ENCODE results near the gene CLDN20.
"Not testable (repeated sequence)": the region's sequence is repeated elsewhere in the genome, so short reads cannot be mapped to it uniquely, and the experiment has no call there.

The CLDN20 gene

DNA sequence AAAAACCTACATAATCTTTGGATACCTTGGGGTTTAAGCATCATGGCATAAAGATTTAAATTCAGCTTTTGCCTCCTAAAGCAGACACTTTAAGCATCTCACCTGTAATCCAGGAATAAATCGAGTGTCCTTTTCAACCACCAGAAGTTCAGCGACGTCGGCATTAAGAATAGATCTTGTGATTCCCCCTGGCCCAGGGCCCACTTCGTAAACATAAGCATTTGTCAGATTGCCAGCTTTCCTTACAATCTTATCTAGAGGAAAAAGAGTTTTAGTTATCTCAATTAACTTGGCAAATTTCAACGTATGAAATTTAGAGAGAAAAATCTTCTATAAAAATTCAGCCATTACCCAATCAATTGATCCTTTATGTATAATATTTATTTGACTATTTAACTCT is 47.3 kb downstream of the CLDN20 start (continued):
- TF ChIP-seq, protein P1, sequence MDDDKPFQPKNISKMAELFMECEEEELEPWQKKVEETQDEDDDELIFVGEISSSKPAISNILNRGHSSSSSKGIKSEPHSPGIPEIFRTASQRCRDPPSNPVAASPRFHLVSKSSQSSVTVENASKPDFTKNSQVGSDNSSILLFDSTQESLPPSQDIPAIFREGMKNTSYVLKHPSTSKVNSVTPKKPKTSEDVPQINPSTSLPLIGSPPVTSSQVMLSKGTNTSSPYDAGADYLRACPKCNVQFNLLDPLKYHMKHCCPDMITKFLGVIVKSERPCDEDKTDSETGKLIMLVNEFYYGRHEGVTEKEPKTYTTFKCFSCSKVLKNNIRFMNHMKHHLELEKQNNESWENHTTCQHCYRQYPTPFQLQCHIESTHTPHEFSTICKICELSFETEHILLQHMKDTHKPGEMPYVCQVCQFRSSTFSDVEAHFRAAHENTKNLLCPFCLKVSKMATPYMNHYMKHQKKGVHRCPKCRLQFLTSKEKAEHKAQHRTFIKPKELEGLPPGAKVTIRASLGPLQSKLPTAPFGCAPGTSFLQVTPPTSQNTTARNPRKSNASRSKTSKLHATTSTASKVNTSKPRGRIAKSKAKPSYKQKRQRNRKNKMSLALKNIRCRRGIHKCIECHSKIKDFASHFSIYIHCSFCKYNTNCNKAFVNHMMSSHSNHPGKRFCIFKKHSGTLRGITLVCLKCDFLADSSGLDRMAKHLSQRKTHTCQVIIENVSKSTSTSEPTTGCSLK (tag by site-specific recombination; IDR thresholded peaks at IDR 0.05) = no peak
- TF ChIP-seq, protein P2, sequence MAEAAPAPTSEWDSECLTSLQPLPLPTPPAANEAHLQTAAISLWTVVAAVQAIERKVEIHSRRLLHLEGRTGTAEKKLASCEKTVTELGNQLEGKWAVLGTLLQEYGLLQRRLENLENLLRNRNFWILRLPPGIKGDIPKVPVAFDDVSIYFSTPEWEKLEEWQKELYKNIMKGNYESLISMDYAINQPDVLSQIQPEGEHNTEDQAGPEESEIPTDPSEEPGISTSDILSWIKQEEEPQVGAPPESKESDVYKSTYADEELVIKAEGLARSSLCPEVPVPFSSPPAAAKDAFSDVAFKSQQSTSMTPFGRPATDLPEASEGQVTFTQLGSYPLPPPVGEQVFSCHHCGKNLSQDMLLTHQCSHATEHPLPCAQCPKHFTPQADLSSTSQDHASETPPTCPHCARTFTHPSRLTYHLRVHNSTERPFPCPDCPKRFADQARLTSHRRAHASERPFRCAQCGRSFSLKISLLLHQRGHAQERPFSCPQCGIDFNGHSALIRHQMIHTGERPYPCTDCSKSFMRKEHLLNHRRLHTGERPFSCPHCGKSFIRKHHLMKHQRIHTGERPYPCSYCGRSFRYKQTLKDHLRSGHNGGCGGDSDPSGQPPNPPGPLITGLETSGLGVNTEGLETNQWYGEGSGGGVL (tag by site-specific recombination; IDR thresholded peaks at IDR 0.05) = no peak
- TF ChIP-seq ZNF311 (tag by site-specific recombination; IDR thresholded peaks at IDR 0.05; ENCODE audit: borderline replicate concordance) (no peak), ZNF654 (tag by site-specific recombination; IDR thresholded peaks at IDR 0.05; ENCODE audit: low read depth) (no peak), ZBTB48 (tag by site-specific recombination; IDR thresholded peaks at IDR 0.05) (no peak)
- TF ChIP-seq, protein P3, sequence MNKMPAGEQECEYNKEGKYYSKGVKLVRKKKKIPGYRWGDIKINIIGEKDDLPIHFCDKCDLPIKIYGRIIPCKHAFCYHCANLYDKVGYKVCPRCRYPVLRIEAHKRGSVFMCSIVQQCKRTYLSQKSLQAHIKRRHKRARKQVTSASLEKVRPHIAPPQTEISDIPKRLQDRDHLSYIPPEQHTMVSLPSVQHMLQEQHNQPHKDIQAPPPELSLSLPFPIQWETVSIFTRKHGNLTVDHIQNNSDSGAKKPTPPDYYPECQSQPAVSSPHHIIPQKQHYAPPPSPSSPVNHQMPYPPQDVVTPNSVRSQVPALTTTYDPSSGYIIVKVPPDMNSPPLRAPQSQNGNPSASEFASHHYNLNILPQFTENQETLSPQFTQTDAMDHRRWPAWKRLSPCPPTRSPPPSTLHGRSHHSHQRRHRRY (tag by site-specific recombination; IDR thresholded peaks at IDR 0.05) = no peak
- TF ChIP-seq, protein P4, sequence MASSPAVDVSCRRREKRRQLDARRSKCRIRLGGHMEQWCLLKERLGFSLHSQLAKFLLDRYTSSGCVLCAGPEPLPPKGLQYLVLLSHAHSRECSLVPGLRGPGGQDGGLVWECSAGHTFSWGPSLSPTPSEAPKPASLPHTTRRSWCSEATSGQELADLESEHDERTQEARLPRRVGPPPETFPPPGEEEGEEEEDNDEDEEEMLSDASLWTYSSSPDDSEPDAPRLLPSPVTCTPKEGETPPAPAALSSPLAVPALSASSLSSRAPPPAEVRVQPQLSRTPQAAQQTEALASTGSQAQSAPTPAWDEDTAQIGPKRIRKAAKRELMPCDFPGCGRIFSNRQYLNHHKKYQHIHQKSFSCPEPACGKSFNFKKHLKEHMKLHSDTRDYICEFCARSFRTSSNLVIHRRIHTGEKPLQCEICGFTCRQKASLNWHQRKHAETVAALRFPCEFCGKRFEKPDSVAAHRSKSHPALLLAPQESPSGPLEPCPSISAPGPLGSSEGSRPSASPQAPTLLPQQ (tag by site-specific recombination; IDR thresholded peaks at IDR 0.05) = 0 out of 2 replicates have a peak, but pooled peaks have one; percentile 31

DNA sequence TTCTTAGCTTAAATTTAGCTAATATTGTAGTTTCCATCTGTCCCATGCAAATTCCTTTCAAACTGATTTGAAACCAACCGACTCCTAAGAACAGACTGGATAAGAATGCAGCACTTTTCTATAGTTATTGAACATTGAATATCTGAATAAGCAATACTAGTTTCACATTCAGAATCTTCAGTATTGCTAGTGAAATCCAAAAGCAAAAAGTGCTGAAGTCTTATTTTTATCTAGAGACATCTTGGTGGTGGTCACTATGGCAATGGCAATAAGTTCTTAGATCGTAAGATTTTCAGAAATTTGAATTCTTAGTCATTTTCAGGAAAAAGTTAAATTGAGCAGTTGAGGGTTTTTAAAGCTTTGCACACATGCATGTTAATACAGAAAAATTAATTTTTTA is 47.8 kb downstream of the CLDN20 start:
- no peaks in the 10 kb centered on the region for H3K9me3 ChIP-seq (ENCODE audit: control insufficient read depth, insufficient read depth, low read depth, low read length)
- no peak overlapping the region for H3K4me3 ChIP-seq (ENCODE audit: low read depth, low read length)
- H3K36me3 ChIP-seq (ENCODE audit: control insufficient read depth in 2 of 2, insufficient read depth in 1 of 2, low read length in 2 of 2) = peaks cover 17 to 43% of the 10 kb centered on the region in 2 experiments
- POLR2A ChIA-PET = interaction anchor here (1.8 kb wide), 1 partner anchor 19 kb away, joined by 3 read pairs; no protein-coding TSS in a partner anchor
- peaks cover 5% of the 10 kb centered on the region; the same call in 1 of the 2 replicates for H3K4me1 ChIP-seq (ENCODE audit: control insufficient read depth, insufficient read depth, low read length)
- H3K27ac ChIP-seq (ENCODE audit: extremely low read depth, low read depth, low read length) = no peak overlapping the region
- CTCF ChIA-PET = interaction anchor here (1.3 to 1.7 kb wide), 2 partner anchors 8 to 11 kb away, joined by 3 to 7 read pairs; no protein-coding TSS in a partner anchor
- no peak for TF ChIP-seq ZNF426 (tag by site-specific recombination; IDR thresholded peaks at IDR 0.05)
- TF ChIP-seq ZNF585B (tag by site-specific recombination; IDR thresholded peaks at IDR 0.05) = no peak

DNA sequence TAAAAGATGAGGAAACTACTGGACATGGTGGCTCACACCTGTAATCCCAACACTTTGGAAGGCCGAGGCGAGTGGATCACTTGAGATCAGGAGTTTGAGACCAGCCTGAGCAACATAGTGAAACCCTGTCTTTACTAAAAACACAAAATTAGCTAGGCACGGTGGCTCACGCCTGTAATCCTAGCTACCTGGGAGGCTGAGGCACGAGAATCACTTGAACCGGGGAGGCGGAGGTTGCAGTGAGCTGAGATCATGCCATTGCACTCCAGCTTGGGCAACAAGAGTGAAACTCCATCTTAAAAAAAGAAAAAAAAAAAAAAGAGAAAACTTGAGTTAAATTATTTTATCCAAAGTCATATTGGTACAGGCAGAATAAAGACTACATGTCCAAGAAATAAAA is 49.1 kb downstream of the CLDN20 start:
- not testable (repeated sequence) for H3K27ac ChIP-seq (ENCODE audit: extremely low read depth, low read depth, low read length)

DNA sequence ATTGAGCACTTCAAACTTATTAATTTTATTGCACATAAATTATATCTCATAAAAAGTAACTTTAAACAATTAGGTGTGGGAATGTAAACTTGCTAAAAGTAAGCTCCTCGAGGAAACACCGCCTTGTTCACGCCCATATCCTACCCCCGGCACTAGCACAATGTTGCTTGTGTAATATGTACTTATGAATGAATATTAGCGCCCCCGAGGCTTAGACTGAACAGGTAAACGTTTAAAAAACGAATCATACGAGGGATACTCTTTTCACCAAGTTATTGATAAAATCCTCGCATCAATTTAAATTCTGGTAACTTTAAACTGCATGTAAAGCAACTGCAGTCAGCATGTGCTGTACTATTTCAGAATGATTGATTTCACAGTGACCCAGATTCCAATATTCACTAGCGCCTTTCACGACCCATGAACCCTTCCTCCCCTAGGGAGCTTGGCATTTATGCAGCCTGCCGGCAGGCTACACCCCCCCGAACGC is 49.8 kb downstream of the CLDN20 start:
- Histone ChIP-seq H3K9me3 (ENCODE audit: control insufficient read depth, insufficient read depth, low read depth, low read length) (no peaks in the 10 kb centered on the region), H3K36me3 (ENCODE audit: control insufficient read depth in 2 of 2, insufficient read depth in 1 of 2, low read length in 2 of 2) (peaks cover 12 to 23% of the 10 kb centered on the region in 2 experiments; a peak in 2 of 3 replicates), H3K4me1 (ENCODE audit: control insufficient read depth, insufficient read depth, low read length) (peaks cover 5% of the 10 kb centered on the region; the same call in 1 of the 2 replicates), H3K27ac (ENCODE audit: extremely low read depth, low read depth, low read length) (peak overlapping the region; percentile 68; the same call in 1 of the 2 replicates), H3K4me3 (ENCODE audit: low read depth, low read length) (peak overlapping the region; percentile 98)
- POLR2A ChIA-PET = interaction anchor here (0.5 to 2.0 kb wide), 3 partner anchors 133 to 804 kb away, joined by 3 to 4 read pairs (median 3); partner anchors contain the start of gene CNKSR3
- CTCF ChIA-PET = interaction anchor here (0.6 to 1.3 kb wide), 2 partner anchors 136 to 1011 kb away, joined by 4 to 5 read pairs; no protein-coding TSS in a partner anchor
- TF ChIP-seq MYNN (tag by site-specific recombination; IDR thresholded peaks at IDR 0.05; ENCODE audit: borderline replicate concordance) (0 out of 2 replicates have a peak, but pooled peaks have one; percentile 11), ZNF292 (tag by site-specific recombination; IDR thresholded peaks at IDR 0.05; ENCODE audit: borderline replicate concordance, low read depth) (no peak), ZNF76 (tag by site-specific recombination; IDR thresholded peaks at IDR 0.05; ENCODE audit: borderline replicate concordance, low read depth) (0 out of 2 replicates have a peak, but pooled peaks have one; percentile 20), GLIS1 (tag by site-specific recombination; IDR thresholded peaks at IDR 0.05) (peak; percentile 56; the same call in 1 of the 2 replicates), ZBTB20 (tag by site-specific recombination; IDR thresholded peaks at IDR 0.05) (peak; percentile 58), YY2 (tag by site-specific recombination; IDR thresholded peaks at IDR 0.05) (no peak), ZNF24 (tag by site-specific recombination; IDR thresholded peaks at IDR 0.05) (0 out of 2 replicates have a peak, but pooled peaks have one; percentile 17), ZNF654 (tag by site-specific recombination; IDR thresholded peaks at IDR 0.05; ENCODE audit: low read depth) (no peak)
- TF ChIP-seq, protein P5, sequence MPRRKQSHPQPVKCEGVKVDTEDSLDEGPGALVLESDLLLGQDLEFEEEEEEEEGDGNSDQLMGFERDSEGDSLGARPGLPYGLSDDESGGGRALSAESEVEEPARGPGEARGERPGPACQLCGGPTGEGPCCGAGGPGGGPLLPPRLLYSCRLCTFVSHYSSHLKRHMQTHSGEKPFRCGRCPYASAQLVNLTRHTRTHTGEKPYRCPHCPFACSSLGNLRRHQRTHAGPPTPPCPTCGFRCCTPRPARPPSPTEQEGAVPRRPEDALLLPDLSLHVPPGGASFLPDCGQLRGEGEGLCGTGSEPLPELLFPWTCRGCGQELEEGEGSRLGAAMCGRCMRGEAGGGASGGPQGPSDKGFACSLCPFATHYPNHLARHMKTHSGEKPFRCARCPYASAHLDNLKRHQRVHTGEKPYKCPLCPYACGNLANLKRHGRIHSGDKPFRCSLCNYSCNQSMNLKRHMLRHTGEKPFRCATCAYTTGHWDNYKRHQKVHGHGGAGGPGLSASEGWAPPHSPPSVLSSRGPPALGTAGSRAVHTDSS (tag by site-specific recombination; IDR thresholded peaks at IDR 0.05) = peak; percentile 8; the same call in 1 of the 2 replicates
- TF ChIP-seq, protein P3 (tag by site-specific recombination; IDR thresholded peaks at IDR 0.05) = no peak

More for the DNA sequence above, 49.1 kb downstream of the CLDN20 start:
- not testable (repeated sequence) for H3K9me3 ChIP-seq (ENCODE audit: control insufficient read depth, insufficient read depth, low read depth, low read length); H3K4me3 ChIP-seq (ENCODE audit: low read depth, low read length); H3K4me1 ChIP-seq (ENCODE audit: control insufficient read depth, insufficient read depth, low read length)
- ChIA-PET POLR2A (interaction anchor here (0.9 to 1.8 kb wide), 2 partner anchors 20 to 803 kb away, joined by 3 read pairs; partner anchors contain the start of gene CNKSR3), CTCF (interaction anchor here (0.6 to 1.7 kb wide), 4 partner anchors 9 to 1026 kb away, joined by 4 to 7 read pairs (median 4); no protein-coding TSS in a partner anchor)
- H3K36me3 ChIP-seq (ENCODE audit: control insufficient read depth in 2 of 2, insufficient read depth in 1 of 2, low read length in 2 of 2) = peaks cover 12 to 29% of the 10 kb centered on the region in 2 experiments; a peak in 2 of 3 replicates
